NCI-H748 (cell line): ENCODE results near the gene HIF3A.

Source experiments
- DNase-seq: peaks from one replicate; lab custom pipeline; 2025; ENCODE audit not compliant: unreplicated experiment; lab: John Stamatoyannopoulos, UW

Gene HIF3A

DNA sequence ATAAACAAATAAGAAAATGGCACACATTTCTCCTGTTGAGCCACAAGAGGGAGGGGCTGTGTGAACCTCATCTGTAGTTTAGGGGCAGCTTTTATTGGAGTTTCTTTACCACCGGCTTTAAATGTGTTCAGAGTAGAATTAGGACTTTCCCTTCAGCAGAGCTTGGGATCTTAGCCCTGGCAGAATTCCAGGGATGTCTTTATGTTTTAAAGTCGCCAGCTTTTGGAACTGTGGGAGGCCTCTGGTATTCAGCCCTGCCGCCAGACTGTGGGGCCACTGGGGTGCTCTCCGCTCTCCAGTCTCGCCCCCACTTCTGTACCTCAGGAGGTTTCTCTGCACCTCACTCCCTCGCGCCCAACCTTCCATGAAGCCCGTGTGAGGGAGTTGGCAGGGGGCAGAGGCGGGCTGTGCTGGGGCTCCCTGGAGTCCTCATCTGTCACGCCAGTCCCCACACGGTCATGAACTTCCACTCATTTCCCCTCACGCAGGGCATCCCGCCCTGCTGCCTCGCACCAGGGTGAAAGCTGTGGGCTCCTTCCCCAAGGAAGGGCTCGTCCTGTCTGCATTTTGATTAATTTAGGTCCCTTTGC is 85.0 kb downstream of the HIF3A start:
- DNase-seq = no peak

DNA sequence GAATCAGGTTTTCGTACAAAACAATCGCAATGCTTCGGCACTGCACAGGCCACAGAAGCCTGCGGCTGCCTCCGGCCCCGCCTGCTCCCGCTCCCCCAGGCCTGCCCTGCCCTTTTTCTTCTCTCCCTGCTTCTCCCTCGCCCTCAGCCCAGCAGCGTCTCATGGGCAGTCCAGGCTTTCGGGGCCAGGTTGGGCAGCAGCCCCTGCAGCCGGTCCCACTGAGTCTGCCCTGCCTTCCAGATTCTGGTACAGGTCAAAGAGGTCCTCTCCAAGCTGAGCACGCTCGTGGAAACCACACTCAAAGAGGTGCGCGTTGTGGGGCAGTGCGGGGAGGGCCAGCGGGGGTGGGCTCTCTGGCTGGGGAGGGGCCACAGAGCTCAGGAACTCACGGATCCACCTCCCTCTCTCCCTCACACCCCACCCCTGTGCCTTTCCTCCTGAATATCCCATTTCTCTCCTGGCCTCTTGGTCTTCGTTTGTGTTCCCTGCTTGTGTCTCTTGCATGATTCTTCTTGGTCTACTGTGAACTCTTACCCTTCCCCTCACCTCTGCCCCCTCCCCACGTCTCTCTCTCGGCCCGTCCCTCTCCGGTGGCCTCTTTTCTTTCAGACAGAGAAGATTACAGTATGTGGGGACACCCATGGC is 86.5 kb downstream of the HIF3A start:
- no peak for DNase-seq

- DNase-seq = no peak
Observed at GRCh38 chr19:46383846-46384245, 87.0 kb downstream of the HIF3A start.

DNA sequence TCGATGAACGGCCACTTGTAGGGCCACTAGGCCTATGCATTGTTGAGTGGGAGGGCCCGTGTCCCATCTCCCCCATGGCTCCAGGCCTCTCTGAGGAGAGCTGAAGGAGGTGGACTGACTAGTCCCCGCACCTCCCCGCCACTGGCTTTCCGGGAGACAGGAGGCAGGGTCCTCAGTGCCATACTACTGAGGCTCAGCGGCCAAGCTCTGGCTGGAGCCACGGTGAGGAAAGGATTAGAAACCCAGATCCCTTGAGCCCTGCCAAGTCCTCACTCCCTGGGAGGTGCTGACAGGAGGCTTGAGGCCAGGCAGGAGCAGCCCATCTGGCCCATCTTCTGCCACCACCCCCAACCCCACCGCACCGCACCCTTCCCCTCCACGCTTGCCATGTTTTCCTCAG is 87.6 kb downstream of the HIF3A start:
- DNase-seq = no peak

- DNase-seq = no peak
Observed at GRCh38 chr19:46385636-46386035, 88.8 kb downstream of the HIF3A start.

DNA sequence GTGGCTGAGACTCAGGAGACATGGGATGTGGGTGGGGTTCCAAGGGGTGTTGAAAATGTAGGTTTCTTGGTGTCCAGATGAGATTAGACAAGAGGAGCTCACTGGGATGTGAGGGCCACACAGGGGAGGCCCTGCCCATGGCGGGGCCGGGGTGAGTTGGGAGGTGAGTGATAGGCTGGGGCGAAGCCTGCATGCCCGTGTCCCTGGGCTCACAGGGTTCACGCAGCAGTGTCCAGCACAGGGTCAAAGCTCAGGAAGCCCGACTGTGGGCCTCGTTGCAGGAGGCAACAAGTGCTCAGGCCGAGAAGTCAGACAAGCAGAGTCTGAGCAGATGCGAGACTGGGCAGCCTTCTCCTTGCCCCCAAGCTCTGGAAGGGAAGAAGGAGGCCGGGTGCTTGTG is 89.3 kb downstream of the HIF3A start:
- DNase-seq = no peak

DNA sequence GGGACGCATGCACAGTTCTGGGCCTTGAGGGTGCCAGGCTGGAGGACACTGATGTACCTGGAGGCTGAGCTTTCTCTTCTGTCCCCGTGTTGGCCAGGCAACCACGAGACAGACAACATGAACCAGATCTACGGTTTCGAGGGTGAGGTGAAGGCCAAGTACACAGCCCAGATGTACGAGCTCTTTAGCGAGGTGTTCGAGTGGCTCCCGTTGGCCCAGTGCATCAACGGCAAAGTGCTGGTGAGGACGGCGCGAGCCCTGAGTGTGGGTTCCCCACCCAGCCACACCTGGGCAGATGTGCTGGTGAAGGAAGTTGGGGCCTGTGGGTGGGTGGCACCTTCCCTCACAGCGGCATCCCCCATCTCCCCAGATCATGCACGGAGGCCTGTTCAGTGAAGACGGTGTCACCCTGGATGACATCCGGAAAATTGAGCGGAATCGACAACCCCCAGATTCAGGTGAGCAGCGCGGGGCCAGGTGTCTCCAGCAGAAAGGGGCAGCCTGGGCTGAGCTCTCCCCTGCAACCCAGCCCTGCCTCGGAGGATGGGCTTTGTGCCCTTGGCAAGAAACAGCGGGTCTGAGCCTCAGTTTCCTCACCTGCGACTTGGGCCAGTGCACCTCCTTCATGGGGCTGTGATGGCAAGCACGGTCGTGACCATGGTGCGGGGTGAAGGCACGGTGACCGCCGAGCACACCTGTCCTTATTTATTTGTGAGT is 90.3 kb downstream of the HIF3A start:
- no peak for DNase-seq

DNA sequence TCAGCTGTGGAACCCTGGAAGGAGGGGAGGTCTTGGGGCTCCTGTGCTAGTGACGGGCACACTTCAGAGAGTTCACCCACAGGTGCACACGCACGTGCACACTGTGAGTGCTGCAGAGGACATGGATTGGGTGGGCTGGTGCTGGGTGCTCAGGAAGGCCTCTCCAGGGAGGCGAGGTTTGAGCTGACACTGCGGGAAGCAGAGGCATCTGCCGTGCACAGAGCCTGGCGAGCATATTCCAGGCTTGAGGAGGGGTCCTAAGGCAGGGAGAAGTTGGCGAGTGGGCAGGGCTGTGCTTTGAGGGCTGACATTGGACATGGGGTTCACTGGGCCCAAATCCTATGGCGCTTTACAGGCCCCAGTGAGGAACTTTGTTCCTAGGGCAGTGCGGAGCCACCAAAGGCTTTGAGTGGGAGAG is 90.9 kb downstream of the HIF3A start:
- DNase-seq = no peak

DNA sequence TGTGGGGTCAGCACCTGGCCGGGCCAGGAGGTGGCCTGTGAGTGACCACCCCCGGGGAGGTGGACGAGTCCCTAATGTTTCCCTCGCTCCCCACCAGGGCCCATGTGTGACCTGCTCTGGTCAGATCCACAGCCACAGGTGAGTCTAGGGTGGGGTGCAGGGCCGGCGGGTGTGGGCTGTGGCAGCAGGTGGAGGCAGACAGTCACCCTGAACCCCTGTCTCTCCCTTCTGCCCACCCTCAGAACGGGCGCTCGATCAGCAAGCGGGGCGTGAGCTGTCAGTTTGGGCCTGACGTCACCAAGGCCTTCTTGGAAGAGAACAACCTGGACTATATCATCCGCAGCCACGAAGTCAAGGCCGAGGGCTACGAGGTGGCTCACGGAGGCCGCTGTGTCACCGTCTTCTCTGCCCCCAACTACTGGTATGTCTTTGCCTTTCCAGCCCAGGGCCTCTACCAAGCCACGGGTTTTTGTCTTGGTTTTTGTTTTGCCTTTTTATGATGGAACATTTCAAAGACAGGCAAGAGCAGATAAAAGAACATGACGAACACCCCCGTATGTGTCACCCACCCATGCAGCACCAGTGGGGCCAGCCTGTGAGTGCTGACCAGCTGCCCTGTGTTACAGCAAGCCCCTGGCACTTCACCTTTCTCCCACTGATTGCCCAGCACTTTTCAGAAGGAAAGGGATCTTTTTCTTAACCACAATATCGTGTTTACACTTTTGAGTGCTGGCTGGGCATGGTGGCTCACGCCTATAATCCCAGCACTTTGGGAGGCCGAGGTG is 91.7 kb downstream of the HIF3A start:
- no peak for DNase-seq

DNA sequence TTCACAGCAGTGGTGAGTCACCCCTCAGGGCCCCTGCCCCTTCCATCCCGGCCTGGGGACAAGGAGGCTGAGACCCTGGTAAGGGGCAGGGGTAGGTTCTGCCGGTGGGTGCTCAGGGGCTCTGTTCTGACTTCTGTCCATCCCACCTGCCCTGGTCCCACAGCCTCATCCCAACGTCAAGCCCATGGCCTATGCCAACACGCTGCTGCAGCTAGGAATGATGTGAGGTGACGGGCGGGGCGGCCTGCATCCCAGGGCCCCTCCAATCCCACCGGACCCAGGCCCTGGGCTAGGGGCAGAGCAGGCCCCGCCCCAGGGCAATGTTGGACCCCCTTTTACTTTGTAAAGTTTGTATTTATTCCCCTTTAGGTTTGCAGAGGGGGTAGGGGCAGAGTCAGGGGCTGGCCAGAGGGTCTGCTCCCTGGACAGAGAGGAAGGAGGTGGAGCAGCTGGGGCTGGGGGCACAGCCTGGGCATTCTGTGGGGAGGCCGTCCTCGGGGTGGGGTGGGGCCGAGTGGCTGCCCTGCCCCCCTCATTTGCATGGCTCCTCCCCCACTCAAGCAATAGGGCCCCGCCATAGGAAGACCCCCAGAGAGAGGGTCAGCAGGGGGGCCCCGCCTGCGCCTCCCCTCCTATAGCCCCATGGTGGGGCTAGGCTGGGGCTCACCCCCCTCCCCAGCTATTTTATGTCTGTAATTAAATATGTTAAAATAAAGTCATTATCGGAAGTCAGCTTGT is 93.4 kb downstream of the HIF3A start:
- DNase-seq = no peak

DNA sequence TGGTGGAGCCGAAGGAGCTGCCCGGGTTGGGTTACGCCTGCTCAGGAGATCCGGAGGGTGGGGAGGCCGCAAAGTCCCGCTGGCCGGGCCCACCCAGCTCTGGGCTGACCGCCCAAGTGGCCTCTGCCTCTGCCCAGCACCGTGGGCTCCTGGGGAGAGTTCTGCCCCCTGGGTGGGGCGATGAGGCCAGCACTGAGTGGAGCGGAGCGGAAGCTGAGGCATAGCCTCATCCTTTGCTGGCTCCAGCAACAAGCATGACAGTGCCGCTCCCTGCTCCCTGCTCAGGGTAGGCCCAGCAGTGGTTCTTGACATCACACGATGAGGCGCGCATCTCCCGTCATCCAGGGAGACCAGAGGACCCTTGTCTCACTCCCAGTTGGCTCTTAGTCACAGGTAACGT is 94.0 kb downstream of the HIF3A start:
- no peak for DNase-seq

- no peak for DNase-seq
Observed at GRCh38 chr19:46391296-46392251, 94.7 kb downstream of the HIF3A start.

DNA sequence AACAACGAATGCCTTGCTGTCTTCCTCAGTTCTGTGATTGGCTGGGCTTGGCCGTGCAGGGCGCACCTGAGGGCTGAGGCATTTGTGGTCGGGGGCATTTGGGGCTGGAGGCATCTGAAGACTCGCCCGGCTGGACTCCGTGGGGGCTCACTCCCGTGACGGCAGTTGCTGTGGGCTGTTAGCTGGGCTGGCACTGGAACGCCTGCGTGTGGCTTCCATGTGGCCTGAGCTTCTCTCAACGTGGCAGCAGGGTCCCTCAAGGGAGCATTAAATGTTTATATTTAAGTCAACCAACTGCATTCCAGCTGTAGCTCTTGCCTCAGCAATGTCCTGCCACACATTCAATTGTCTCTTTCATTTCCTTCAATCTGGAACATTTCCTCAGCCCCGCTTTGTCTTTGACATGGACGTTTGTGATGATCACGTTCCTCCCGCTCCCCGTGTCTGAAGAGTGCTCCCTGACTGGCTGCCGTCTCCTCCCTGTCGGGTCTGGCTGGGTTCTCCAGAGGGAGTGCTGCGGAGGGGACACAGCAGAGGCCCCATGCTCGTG is 95.5 kb downstream of the HIF3A start:
- DNase-seq = no peak

DNA sequence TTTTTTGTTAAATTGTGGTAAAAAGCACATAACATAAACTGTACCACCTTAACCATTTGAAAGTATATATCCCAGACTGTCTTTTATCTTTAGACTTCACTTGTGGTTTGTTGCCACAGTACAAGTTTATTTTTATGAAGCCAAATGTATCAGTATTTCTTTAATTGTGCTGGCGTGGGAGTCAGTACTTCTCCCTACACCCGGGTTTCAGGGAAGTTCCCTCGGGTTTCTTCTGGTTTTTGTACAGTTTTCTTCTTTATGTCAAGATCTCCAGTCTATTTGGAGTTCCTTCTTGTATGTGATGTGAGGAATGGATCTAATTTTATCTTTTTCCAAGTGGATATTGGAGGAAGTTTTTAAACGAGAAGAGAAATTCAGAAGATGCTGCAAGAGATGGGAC is 96.0 kb downstream of the HIF3A start:
- no peak for DNase-seq
